AG20443 (cell line): Measurements from ENCODE around the gene RTN4RL2.
"Not testable (repeated sequence)": the region's sequence is repeated elsewhere in the genome, so short reads cannot be mapped to it uniquely, and the experiment has no call there.

Experiments
- DNase-seq: peaks from one replicate; pipeline ENCODE4 v3.0.0; 2012; ENCODE audit warnings: low spot score, mixed read lengths

The RTN4RL2 gene

DNA sequence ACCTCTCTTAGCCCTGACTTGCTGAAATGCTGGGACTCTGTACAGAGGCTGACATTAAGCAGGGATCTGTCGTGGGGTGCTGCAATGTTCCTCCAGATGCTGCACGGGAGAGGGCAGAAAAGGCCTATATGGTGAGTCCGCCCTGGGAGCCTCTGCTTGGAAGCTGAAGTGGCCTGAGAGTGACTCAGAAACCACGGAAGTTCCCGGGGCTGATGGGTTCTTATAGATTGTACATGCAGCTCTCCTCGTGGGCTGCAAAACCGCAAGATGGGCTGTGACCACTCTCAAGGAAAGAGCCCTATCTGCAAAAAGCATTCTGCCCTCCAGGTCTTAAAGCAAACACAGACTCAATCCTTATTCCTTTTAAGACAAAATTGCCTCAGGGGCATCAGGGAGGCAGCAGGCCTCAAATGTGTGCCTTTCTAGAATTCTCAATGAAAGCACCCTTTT lies 27.6 kb upstream of the RTN4RL2 start:
- DNase-seq = no peak

DNA sequence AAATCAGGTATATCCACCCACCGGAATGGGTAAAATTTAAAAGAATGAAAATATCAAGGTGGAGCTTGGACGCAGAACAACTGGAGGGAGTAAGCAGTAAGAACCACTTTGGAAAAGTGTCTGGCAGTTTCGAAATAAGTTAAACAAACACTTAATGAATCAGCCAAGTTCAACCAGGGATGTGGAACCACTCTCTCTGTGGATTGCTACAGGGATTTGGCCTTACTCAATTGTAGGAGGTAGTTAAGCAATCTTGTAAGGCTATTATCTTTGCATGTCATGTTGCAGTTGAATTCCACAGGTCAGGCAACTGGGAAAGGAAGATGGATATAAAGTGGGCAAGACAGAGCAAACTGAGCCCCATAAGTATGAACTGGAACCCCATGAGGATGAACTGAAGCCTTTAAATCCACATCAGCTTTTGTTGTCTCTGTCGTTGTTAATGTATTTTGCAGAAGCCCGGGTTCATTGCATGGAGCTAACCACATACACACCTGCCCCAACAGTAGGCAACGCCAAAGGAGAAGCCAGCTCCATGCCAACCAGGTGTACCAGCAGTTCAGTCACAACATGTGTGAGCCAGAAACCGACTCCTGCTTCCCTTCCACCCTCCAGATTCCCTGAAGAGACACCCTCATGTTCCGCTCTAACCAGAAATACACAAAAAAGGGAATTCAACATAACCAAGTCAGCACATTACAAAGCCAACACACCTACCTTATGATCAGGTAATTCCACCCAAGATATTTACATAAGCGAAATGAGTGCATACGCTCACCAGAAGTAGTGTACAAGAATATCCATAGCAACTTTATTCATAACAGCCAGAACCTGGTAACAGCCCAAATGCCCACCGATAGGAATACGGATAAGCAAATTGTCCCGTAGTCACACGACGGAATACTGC lies 25.4 kb upstream of the RTN4RL2 start:
- DNase-seq = peak; percentile 90

DNA sequence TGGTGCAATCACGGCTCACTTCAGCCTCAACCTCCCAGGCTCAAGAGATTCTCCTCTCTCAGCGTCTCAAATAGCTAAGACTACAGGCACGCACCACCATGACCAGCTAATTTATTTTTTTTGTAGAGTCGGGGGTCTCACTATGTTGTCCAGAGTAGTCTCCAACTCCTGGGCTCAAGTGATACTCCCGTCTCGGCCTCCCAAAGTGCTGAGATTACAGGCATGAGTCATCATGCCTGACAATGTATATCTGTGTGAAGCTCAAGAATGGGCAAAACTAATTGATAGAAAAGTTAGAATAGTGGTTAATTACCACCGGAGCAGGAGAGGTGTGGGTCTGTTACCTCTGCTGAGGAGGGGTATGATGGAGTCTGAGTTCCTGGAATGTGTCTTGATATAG lies 24.3 kb upstream of the RTN4RL2 start:
- no peak for DNase-seq

DNA sequence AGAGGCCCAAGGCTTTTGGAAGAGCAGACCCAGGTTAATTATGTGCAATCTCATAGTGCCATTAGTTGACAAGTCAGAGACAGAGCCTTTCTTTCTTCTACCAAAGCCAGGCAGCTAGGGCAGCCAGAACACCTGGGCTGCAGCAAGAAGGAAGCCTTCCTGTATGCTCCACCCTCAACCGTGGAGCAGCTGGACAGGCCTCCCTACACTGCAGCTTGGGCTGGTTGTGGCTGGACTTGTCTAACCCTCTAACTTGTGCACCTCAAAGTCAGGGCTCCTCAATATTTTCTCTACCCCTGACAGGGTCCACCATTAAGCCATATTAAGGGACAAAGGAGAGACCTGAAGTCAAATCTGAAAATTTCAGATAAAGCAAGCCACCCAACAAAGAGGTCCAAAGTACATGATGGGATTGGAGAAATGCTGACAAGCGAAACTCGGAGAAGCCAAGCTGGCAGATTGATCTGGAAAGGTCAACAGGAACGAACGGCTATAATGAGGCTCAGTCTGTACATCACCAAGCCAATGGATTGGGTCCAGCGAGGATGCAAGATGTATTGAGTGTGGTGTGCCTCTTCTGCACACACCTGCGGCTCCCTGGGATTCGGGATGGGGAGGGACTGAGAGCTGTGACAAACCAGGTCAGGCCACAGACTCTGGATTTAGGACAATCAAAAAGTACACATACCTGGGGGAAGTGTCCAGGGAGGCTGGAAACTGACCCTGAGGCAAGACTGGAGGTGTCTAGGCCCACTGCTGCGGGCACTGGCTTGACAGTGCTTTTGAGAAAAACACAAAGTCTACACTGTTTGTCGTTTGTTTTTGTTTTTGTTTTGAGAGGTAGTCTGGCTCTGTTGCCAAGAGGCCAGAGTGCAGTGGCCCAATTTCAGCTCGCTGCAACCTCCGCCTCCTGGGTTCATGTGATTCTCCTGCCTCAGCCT lies 21.7 kb upstream of the RTN4RL2 start:
- DNase-seq = no peak

GRCh38 chr11:57439786-57440185 lies 20.5 kb upstream of the RTN4RL2 start:
- DNase-seq = no peak

DNA sequence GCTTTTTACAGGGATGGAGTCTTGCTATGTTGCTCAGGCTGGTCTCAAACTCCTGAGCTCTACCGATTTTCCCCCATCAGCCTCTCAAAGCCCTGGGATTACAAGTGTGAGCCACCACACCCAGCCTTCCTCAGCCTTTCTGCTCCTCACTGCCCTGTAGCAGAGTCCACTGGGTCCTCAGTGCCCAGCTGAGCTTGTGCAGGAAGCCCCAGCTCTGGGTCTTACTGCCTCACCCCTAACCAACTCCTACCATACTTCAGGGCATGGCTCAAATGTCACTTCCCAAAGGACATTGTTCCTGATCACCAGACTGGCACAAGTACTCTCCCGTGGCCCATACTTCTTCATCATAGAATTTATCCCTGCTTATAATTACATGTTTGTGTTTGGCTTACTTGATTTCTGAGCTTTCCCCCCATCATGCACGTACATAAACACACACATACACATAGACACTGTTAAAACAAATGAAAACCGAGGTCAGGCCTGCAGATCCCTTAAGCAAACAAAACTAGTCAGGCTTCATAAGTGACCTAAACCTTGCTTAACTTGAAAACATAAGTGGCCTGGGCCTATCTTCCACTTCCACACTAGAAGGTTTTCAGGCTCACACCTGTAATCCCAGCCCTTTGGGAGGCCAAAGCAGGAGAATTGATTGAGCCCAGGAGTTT lies 19.4 kb upstream of the RTN4RL2 start:
- no peak for DNase-seq

- no peak for DNase-seq
Observed at GRCh38 chr11:57444362-57445121, 15.8 kb upstream of the RTN4RL2 start.

DNA sequence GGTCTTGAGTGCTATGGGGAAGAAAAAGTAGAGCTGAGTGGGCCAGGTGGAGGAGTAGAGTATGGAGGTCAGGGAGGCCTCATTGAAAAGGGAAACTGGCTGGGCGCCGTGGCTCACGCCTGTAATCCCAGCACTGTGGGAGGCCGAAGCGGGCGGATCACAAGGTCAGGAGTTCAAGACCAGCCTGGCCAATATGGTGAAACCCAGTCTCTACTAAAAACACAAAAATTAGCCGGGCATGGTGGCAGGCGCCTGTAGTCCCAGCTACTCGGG lies 15.3 kb upstream of the RTN4RL2 start:
- not testable (repeated sequence) for DNase-seq

DNA sequence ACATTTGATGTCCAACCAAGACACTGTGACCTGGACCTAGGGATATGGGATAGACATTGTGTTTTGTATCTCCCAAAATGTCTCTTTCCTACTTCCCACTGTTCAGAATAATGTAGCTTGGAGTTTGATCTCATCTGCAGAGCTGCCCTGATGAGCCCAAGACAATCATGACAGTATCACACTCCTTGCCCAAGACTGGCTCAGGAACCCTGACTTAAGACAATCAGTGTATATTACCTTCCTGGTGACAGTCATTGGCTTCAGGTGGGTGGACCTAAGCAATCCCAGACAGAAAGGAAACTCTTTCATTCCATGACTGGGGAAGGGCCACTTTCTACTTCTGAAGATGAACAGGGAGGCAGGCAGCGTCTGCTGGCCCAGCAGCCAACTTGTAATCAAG lies 14.3 kb upstream of the RTN4RL2 start:
- no peak for DNase-seq

DNA sequence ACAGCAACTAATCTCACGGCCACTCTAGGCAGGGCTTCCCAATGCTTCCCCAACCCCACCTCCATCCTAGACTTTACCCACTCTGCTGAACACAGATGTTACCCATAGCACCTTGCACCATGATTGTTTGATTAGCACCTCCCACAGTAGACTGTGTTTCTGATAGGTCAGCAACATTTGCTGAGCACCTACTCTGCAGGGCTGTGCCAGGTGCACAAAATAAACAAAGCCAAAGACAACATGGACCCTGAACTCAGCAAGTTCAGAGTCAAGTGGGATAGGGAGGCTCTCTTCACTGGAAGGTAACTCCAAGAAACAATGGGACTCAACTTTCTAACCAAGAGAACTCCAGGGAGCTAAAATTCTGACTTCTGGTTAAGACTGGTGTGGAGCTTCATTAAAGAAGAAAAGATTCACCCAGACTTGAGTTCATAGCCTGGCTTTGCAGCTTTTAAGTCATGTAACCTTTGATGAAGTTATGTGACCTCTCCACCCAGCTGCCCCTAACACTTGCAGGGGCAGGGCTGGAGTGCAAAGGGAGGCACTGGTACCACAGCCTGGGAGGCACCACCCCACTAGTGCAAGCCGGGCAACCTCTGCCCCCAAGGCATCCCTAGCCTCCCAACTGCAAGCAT lies 6.7 kb upstream of the RTN4RL2 start:
- no peak for DNase-seq

DNA sequence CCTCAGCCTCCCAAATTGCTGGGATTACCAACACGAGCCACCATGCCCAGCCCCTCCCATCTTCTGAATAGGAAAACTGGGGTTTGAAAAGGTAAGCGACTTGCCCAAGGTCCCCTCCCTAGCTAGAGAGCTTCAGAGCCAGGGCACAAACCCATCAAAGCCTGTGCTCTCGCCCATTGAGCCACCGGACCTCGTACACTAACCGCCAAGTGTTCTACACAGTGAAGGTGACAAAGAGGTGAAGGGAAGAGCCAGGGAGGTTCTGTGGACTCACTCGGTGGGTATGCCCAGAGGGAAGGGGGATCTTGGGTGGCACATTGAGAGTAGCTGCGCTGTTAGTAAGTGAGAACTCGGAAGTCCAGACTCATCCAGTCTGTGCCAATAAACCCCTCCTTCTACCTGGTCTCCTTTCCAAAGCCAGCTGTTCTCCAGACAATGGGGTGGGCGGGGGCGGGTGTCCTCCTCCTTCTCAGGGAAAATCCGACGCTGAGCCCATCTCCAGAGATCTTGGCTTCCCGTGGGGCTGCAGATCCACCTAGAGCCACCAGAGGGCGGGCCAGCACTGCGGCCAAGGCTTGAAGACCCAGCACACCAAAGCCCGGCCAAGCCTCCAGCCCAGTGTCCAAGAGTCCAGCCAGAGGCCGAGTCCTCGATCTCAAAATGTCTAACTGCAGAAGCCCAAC lies 3.2 kb upstream of the RTN4RL2 start:
- peak; percentile 93 for DNase-seq

- DNase-seq = no peak
Observed at GRCh38 chr11:57457643-57458023, 2.7 kb upstream of the RTN4RL2 start.

DNA sequence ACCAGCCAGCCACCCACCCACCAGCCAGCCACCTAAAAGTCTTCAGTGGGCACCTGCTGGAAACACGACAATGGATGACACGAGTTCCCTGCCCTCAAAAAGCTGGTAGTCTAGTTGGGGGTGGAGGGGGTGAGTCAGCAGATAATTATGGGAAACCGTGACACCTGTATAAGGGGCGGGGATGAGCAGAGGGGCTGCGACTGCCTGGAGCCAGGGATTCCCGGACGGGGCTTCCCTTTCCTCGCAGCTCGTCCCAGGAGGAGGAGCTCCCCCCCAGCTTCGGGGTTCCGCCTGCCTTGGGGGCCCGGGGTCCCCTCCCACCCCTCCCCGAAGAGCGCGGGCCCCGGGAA lies 2.3 kb upstream of the RTN4RL2 start:
- no peak for DNase-seq

- DNase-seq = peak; percentile 74
Observed at GRCh38 chr11:57458410-57459163, 1.7 kb upstream of the RTN4RL2 start.

GRCh38 chr11:57459164-57460021 lies 935 bp upstream of the RTN4RL2 start:
- DNase-seq = no peak

DNA sequence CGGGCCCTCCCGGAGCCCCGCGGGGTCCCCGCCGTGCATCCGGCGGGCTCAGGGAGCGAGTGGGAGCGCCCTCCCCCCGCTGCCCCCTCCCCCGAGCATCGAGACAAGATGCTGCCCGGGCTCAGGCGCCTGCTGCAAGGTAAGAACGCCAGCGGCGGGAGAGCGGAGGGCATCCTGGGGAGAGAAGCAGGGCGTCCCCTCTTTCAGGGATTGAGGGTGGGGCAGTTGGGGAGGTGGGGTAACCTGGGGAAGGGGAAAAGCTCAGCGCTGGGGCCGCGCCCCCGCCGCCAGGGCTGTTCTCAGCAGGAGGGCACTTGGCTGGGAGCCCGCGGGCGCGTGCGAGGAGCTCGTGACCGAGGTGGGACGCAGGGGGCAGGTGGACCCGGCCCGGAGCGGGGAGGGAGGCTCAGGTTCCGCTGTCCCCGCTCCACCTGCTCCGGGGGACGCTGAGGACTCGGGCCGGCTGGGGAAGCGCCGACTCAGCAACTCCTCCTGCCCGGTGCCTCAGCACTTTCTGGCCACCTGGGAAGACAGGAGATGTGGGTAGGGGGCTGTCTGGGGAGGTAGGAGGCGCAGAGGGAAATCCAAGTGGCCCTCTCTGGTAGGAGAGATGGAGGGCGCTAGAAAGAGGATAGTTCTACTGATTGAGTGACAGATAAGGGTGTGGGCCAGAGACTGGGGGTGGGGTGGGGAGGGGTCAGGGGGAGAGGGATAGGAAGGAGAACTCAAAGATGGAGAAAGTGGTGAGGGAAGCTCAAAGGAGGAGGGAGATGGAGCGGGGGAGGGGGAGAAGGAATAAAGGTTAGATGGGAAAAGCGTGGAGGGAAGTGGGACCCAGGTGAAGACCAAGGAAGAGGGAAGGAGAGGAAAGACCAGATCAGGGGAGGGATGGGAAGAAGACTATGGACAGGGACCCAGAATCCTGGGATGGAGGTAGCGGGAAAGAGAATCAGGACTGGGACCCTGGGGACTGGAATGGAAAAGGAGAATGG lies 726 bp downstream of the RTN4RL2 start:
- no peak for DNase-seq

GRCh38 chr11:57461841-57462489 lies 1.6 kb downstream of the RTN4RL2 start:
- no peak for DNase-seq
